ENCODE data around the gene USH2A. TPM values are rescaled to one million over a fixed set of nuclear protein-coding genes. Genes with fewer than 3 reads are reported as not detected.
A peak's percentile ranks its signal among the peaks of the same experiment; 100 is the strongest.

USH2A gene
- total RNA-seq, 2 donors from 2014 or later: not detected

GRCh38 chr1:216246577-216247203, 176.6 kb downstream of the USH2A start:
- no peak overlapping the region for H3K27ac Mint-ChIP-seq
- no peaks in the 10 kb centered on the region for H3K4me1 Mint-ChIP-seq (ENCODE audit: low read depth)
- DNase-seq (no peak), ATAC-seq (replicated peaks in 1 of 2) (no peak)
- H3K36me3 Mint-ChIP-seq (ENCODE audit: insufficient read depth in 2 of 2): no peaks in the 10 kb centered on the region
- no peak overlapping the region for H3K4me3 Mint-ChIP-seq
- H3K27me3 Mint-ChIP-seq (ENCODE audit: low read depth): no peaks in the 10 kb centered on the region
- peaks cover 2 to 4% of the 10 kb centered on the region in 2 donors for H3K9me3 Mint-ChIP-seq

- no peaks in the 10 kb centered on the region for H3K27me3 Mint-ChIP-seq (ENCODE audit: low read depth)
- peaks cover 3 to 7% of the 10 kb centered on the region in 2 donors for H3K9me3 Mint-ChIP-seq
- H3K4me1 Mint-ChIP-seq (ENCODE audit: low read depth): no peaks in the 10 kb centered on the region
- no peak overlapping the region for H3K27ac Mint-ChIP-seq
- ATAC-seq (replicated peaks in 1 of 2) (no peak), DNase-seq (no peak)
- no peak overlapping the region for H3K4me3 Mint-ChIP-seq
- no peaks in the 10 kb centered on the region for H3K36me3 Mint-ChIP-seq (ENCODE audit: insufficient read depth in 2 of 2)
Observed at GRCh38 chr1:216238844-216239243, 184.4 kb downstream of the USH2A start.

DNA sequence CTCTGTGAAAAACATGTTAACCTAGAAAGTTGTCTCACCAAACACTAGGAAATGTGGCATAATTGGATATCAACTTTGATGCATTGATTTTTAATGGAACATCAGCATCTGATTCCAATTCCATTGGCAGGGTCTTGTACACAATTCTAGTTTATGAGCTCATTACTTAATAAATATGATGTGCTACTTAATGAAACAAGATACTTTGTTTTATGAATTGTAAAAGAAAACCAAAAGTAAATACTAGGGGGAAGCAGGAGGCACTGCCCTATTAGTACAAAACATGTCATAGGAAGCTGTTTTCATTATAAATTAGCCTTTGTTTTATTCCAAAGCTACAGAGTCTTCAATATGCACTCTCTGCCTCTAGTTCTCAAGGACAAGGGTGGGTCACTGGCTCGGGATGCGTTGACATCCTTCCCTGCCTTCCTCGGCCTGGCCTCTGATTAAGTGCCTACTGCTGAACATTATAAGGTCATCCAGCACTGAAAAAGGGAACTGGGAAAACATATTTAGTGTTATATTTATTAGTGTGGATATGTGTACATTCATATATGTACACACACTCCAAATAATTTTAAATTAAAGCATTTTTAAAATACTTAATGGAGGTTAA, 185.2 kb downstream of the USH2A start:
- Mint-ChIP-seq H3K4me3 (no peak overlapping the region), H3K27ac (no peak overlapping the region), H3K36me3 (ENCODE audit: insufficient read depth in 2 of 2) (no peaks in the 10 kb centered on the region), H3K27me3 (ENCODE audit: low read depth) (no peaks in the 10 kb centered on the region), H3K9me3 (peaks cover 5 to 10% of the 10 kb centered on the region in 2 donors), H3K4me1 (ENCODE audit: low read depth) (no peaks in the 10 kb centered on the region)
- ATAC-seq (replicated peaks in 1 of 2) (no peak), DNase-seq (no peak)

GRCh38 chr1:216224233-216224632, 199.0 kb downstream of the USH2A start:
- H3K4me1 Mint-ChIP-seq (ENCODE audit: low read depth): no peaks in the 10 kb centered on the region
- no peak overlapping the region for H3K4me3 Mint-ChIP-seq
- H3K9me3 Mint-ChIP-seq: peaks cover 10 to 12% of the 10 kb centered on the region in 2 donors
- no peak for DNase-seq
- H3K36me3 Mint-ChIP-seq (ENCODE audit: insufficient read depth in 2 of 2): peaks cover 5 to 6% of the 10 kb centered on the region in 2 donors
- no peak for ATAC-seq (replicated peaks in 1 of 2)
- no peaks in the 10 kb centered on the region for H3K27me3 Mint-ChIP-seq (ENCODE audit: low read depth)
- H3K27ac Mint-ChIP-seq: no peak overlapping the region

GRCh38 chr1:216223486-216223885, 199.8 kb downstream of the USH2A start:
- DNase-seq (no peak), ATAC-seq (replicated peaks in 1 of 2) (no peak)
- no peaks in the 10 kb centered on the region for H3K27me3 Mint-ChIP-seq (ENCODE audit: low read depth)
- H3K36me3 Mint-ChIP-seq (ENCODE audit: insufficient read depth in 2 of 2): peaks cover 5 to 6% of the 10 kb centered on the region in 2 donors
- no peaks in the 10 kb centered on the region for H3K4me1 Mint-ChIP-seq (ENCODE audit: low read depth)
- peaks cover 10 to 12% of the 10 kb centered on the region in 2 donors for H3K9me3 Mint-ChIP-seq
- no peak overlapping the region for H3K4me3 Mint-ChIP-seq
- no peak overlapping the region for H3K27ac Mint-ChIP-seq

- peaks cover 4 to 5% of the 10 kb centered on the region in 2 donors for H3K9me3 Mint-ChIP-seq
- ATAC-seq (replicated peaks in 1 of 2) (no peak), DNase-seq (no peak)
- no peaks in the 10 kb centered on the region for H3K4me1 Mint-ChIP-seq (ENCODE audit: low read depth)
- H3K27ac Mint-ChIP-seq: no peak overlapping the region
- H3K36me3 Mint-ChIP-seq (ENCODE audit: insufficient read depth in 2 of 2): peaks cover 0 to 3% of the 10 kb centered on the region in 2 donors
- H3K27me3 Mint-ChIP-seq (ENCODE audit: low read depth): no peaks in the 10 kb centered on the region
- no peak overlapping the region for H3K4me3 Mint-ChIP-seq
Observed at GRCh38 chr1:216222288-216222687, 201.0 kb downstream of the USH2A start.

- peaks cover 3 to 4% of the 10 kb centered on the region in 2 donors for H3K9me3 Mint-ChIP-seq
- H3K27me3 Mint-ChIP-seq (ENCODE audit: low read depth): no peaks in the 10 kb centered on the region
- H3K27ac Mint-ChIP-seq: peak overlapping the region; percentile 52
- peak; percentile 39 to 41 for ATAC-seq (replicated peaks in 1 of 2)
- peak overlapping the region; percentile 49 to 82 for H3K4me3 Mint-ChIP-seq
- H3K36me3 Mint-ChIP-seq (ENCODE audit: insufficient read depth in 2 of 2): peaks cover 0 to 3% of the 10 kb centered on the region in 2 donors
- no peaks in the 10 kb centered on the region for H3K4me1 Mint-ChIP-seq (ENCODE audit: low read depth)
- peak; percentile 1 to 6 for DNase-seq
Observed at GRCh38 chr1:216221260-216221700, 202.0 kb downstream of the USH2A start.

DNA sequence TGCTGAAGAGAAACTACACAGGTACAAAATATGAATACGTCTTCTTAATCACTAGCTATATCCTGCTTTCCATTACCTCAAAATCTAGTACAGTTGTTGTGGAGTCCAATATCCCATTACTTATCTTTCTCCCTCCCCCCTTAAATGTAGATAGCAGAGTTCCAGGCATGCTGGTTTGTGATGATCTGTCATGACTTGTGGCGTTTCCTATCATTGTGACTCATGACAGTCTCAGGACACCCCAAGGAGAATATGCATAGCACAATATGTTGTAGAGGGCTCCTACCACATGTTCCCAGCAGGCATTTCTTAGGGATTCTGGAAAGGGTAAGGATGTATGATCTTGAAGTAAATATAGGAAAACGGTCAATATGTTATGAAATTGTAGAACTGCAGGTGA, 206.9 kb downstream of the USH2A start:
- no peak overlapping the region for H3K27ac Mint-ChIP-seq
- H3K9me3 Mint-ChIP-seq: peaks cover 1 to 5% of the 10 kb centered on the region in 2 donors
- DNase-seq (no peak), ATAC-seq (replicated peaks in 1 of 2) (no peak)
- no peak overlapping the region for H3K4me3 Mint-ChIP-seq
- no peaks in the 10 kb centered on the region for H3K36me3 Mint-ChIP-seq (ENCODE audit: insufficient read depth in 2 of 2)
- H3K4me1 Mint-ChIP-seq (ENCODE audit: low read depth): no peaks in the 10 kb centered on the region
- no peaks in the 10 kb centered on the region for H3K27me3 Mint-ChIP-seq (ENCODE audit: low read depth)

DNA sequence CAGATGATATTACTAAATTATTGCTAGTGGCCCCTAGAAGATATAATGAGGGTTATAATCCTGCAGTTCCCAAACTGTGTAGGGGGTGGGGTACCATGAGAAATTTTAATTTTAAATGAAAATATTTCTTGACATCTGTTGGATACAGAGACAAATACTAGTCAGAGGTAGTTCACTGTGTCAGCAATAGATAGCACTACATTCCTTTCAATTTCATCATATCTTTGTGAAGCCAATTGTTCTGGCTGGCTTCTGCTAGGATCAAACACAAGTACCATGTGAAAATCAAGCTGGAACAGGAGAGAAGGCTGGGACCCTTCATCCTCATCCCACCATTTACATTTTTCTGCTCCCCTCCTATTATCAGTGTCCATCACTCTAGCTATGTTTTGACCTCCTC, 208.1 kb downstream of the USH2A start:
- H3K9me3 Mint-ChIP-seq: peaks cover 1 to 5% of the 10 kb centered on the region in 2 donors
- no peak overlapping the region for H3K27ac Mint-ChIP-seq
- ATAC-seq (replicated peaks in 1 of 2): no peak
- no peak for DNase-seq
- no peaks in the 10 kb centered on the region for H3K27me3 Mint-ChIP-seq (ENCODE audit: low read depth)
- H3K4me1 Mint-ChIP-seq (ENCODE audit: low read depth): no peaks in the 10 kb centered on the region
- H3K4me3 Mint-ChIP-seq: no peak overlapping the region
- H3K36me3 Mint-ChIP-seq (ENCODE audit: insufficient read depth in 2 of 2): no peaks in the 10 kb centered on the region

DNA sequence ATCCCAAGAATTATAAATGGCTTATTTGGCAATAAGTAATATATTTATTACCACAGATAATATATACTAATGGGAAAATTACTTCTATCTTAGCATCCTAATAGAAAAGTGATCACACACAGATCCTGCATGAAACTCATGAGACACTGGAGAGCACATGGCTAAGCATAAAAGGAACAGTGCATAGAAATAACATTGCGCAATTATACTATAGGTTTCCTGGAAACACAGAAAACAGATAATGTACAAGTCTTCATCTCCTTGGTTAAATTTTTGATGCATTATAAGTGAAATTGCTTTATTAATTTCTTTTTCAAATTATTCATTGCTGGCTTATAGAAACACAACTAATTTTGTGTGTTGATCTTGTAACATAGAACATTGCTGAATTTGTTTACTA, 210.4 kb downstream of the USH2A start:
- Mint-ChIP-seq H3K27me3 (ENCODE audit: low read depth) (no peaks in the 10 kb centered on the region), H3K9me3 (peaks cover 1 to 5% of the 10 kb centered on the region in 2 donors), H3K4me1 (ENCODE audit: low read depth) (no peaks in the 10 kb centered on the region), H3K36me3 (ENCODE audit: insufficient read depth in 2 of 2) (no peaks in the 10 kb centered on the region), H3K27ac (no peak overlapping the region), H3K4me3 (no peak overlapping the region)
- ATAC-seq (replicated peaks in 1 of 2) (no peak), DNase-seq (no peak)

GRCh38 chr1:216210081-216210480, 213.2 kb downstream of the USH2A start:
- Mint-ChIP-seq H3K27me3 (ENCODE audit: low read depth) (no peaks in the 10 kb centered on the region), H3K4me3 (no peak overlapping the region), H3K27ac (no peak overlapping the region), H3K4me1 (ENCODE audit: low read depth) (no peaks in the 10 kb centered on the region), H3K9me3 (no peaks in the 10 kb centered on the region), H3K36me3 (ENCODE audit: insufficient read depth in 2 of 2) (no peaks in the 10 kb centered on the region)
- no peak for ATAC-seq (replicated peaks in 1 of 2)
- no peak for DNase-seq

DNA sequence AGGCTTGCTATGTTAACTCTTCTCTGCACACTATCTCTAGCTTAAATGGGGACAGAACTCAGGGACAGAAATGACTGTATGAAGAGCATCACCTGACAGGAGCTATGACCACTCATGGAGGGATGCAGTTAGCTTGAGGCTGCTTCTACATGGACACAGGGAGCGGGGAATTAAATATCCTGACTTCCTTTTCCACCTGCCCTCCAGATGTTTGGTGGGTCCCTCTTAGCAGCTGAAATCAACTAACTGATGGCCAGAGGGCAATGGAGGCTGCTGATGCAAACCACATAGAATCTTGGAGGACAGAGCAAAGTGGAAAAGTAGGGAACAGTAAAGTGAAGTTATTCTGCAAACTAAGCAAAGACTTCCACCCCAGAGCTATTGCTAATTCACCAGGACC, 214.1 kb downstream of the USH2A start:
- H3K4me1 Mint-ChIP-seq (ENCODE audit: low read depth): no peaks in the 10 kb centered on the region
- no peak overlapping the region for H3K27ac Mint-ChIP-seq
- no peaks in the 10 kb centered on the region for H3K36me3 Mint-ChIP-seq (ENCODE audit: insufficient read depth in 2 of 2)
- no peak overlapping the region for H3K4me3 Mint-ChIP-seq
- no peak for ATAC-seq (replicated peaks in 1 of 2)
- no peaks in the 10 kb centered on the region for H3K9me3 Mint-ChIP-seq
- no peaks in the 10 kb centered on the region for H3K27me3 Mint-ChIP-seq (ENCODE audit: low read depth)
- DNase-seq: no peak

GRCh38 chr1:216207154-216207553, 216.1 kb downstream of the USH2A start:
- H3K4me1 Mint-ChIP-seq (ENCODE audit: low read depth): no peaks in the 10 kb centered on the region
- no peaks in the 10 kb centered on the region for H3K27me3 Mint-ChIP-seq (ENCODE audit: low read depth)
- no peaks in the 10 kb centered on the region for H3K36me3 Mint-ChIP-seq (ENCODE audit: insufficient read depth in 2 of 2)
- ATAC-seq (replicated peaks in 1 of 2): no peak
- no peaks in the 10 kb centered on the region for H3K9me3 Mint-ChIP-seq
- no peak overlapping the region for H3K4me3 Mint-ChIP-seq
- no peak for DNase-seq
- no peak overlapping the region for H3K27ac Mint-ChIP-seq

GRCh38 chr1:216205176-216205575, 218.1 kb downstream of the USH2A start:
- DNase-seq: no peak
- H3K27ac Mint-ChIP-seq: no peak overlapping the region
- H3K4me1 Mint-ChIP-seq (ENCODE audit: low read depth): no peaks in the 10 kb centered on the region

More at GRCh38 chr1:216205176-216205575, 218.1 kb downstream of the USH2A start:
- no peaks in the 10 kb centered on the region for H3K36me3 Mint-ChIP-seq (ENCODE audit: insufficient read depth in 2 of 2)
- no peak overlapping the region for H3K4me3 Mint-ChIP-seq
- no peak for ATAC-seq (replicated peaks in 1 of 2)
- no peaks in the 10 kb centered on the region for H3K27me3 Mint-ChIP-seq (ENCODE audit: low read depth)
- peaks cover 0 to 1% of the 10 kb centered on the region in 2 donors for H3K9me3 Mint-ChIP-seq

Measured in activated T-cell treated with anti-CD3 and anti-CD28 coated beads, Interleukin-2, amount 50 U/mL, for 72 hours (primary cell).